ENCODE results near the gene PTPRT. TPM values are rescaled to one million over a fixed set of nuclear protein-coding genes. Genes with fewer than 3 reads are reported as not detected.

Gene PTPRT
- total RNA-seq, 1 experiment from 2014 or later: not detected

DNA sequence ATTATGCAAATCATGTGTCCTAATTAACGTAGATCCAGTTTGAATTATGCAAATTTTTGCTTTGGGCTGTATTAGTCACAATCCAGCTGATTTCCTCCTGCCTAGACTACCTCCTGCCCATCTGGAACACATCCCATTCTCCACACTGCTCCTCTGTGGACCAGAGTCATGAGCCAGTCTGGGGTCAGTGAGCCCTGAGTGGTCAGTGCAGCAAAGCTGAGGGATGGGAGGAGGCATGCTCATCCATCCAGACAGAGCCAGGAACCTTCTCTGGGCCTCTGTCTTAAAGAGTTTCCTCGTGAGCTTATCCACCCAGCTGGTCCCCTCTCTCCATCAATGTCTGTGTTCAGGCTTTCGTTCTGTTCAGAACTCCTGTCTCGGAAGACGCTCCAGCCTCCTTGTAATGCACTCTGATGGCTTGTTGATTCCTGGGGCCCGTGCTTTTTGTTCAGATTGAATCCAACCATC is 747.8 kb downstream of the PTPRT start:
- POLR2A ChIA-PET: no interaction called here
- H4K20me1 ChIP-seq (ENCODE audit: insufficient read depth): no peaks in the 10 kb centered on the region
- RAD21 ChIA-PET (ENCODE audit: low non-redundant PET in 1 of 2, low total read pairs in 2 of 2, uncharacterized antibody in 2 of 2, unreplicated experiment in 2 of 2): no interaction called here
- CTCF ChIA-PET: no interaction called here
- no peak for DNase-seq (ENCODE audit: low read depth, low spot score)
- intact Hi-C loops (cut with micrococcal nuclease): no loop called here
- peaks cover 4 to 22% of the 10 kb centered on the region in 2 experiments; a peak in 2 of 4 replicates for H3K9me3 ChIP-seq (ENCODE audit: control insufficient read depth in 1 of 2, insufficient read depth in 1 of 2, low read depth in 1 of 2, low read length in 2 of 2)
- H3K9ac ChIP-seq (ENCODE audit: low read length): no peak overlapping the region
- no peak overlapping the region for H3K4me3 ChIP-seq (replicated peaks in 1 of 2; ENCODE audit: low read depth in 1 of 2, low read length in 2 of 2)
- H3K9me2 ChIP-seq (ENCODE audit: insufficient read depth): no peaks in the 10 kb centered on the region
- no peaks in the 10 kb centered on the region for H3K36me3 ChIP-seq (ENCODE audit: control insufficient read depth in 1 of 2, insufficient read depth in 2 of 2, low read length in 2 of 2)
- no peak overlapping the region for H3K27ac ChIP-seq (ENCODE audit: low read depth, low read length)
- no peak overlapping the region for H3K4me2 ChIP-seq (ENCODE audit: low read length)
- no peak overlapping the region for H2AFZ ChIP-seq (ENCODE audit: low read depth, low read length, poor library complexity, severe bottlenecking)
- TF ChIP-seq TCF7L2 (IDR thresholded peaks at IDR 0.05; ENCODE audit: borderline replicate concordance, extremely low read depth, insufficient read depth, insufficient read length) (no peak), YY1 (IDR thresholded peaks at IDR 0.05; ENCODE audit: extremely low read depth, insufficient replicate concordance, low read depth, low read length) (no peak)
- no TSS peak for BruUV-seq (replicated peaks)
- no peaks in the 10 kb centered on the region for H3K4me1 ChIP-seq (ENCODE audit: control insufficient read depth in 1 of 2, insufficient read depth in 2 of 2, low read length in 2 of 2)
- H3K27me3 ChIP-seq (ENCODE audit: insufficient read depth, low read length): no peaks in the 10 kb centered on the region
- ATAC-seq: no peak
- H3K79me2 ChIP-seq (ENCODE audit: insufficient read depth, low read length): no peaks in the 10 kb centered on the region

DNA sequence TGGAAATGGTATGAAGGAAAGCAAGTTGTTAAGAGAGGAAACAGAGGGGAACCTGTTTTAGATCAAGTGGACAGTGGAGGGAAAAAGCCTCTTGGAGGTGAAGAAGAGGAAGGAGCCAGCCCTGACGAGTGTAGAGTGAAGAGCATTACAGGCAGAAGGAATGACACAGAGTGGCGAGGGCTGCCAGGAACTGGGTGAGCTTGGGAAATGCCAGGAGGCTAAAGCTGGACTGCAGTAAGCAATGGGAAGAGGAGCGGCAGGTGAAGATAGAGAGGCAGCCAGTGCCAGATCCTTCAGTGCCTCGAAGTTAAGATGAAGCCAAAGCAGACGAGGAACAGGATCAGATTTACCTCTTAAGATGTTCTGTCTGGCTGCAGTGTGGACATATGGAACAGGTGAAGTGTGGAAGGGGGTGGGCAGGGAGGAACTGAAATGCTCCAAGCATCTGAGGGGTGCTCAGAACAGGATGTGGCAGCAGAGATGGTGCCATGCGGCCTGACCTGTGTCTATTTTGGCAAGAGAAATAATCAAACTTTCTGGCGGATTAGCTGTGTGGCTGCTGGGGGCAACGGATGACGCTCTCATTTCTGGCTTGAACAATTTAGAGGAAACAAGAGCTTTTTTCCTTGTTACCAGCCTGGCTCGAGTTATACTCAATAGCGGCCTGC is 748.4 kb downstream of the PTPRT start:
- DNase-seq (ENCODE audit: low read depth, low spot score): no peak
- no peak overlapping the region for H2AFZ ChIP-seq (ENCODE audit: low read depth, low read length, poor library complexity, severe bottlenecking)
- H3K9me3 ChIP-seq (ENCODE audit: control insufficient read depth in 1 of 2, insufficient read depth in 1 of 2, low read depth in 1 of 2, low read length in 2 of 2): peaks cover 0 to 22% of the 10 kb centered on the region in 2 experiments; a peak in 2 of 4 replicates
- ChIA-PET CTCF (no interaction called here), POLR2A (no interaction called here), RAD21 (ENCODE audit: low non-redundant PET in 1 of 2, low total read pairs in 2 of 2, uncharacterized antibody in 2 of 2, unreplicated experiment in 2 of 2) (no interaction called here)
- no peak overlapping the region for H3K27ac ChIP-seq (ENCODE audit: low read depth, low read length)
- no peaks in the 10 kb centered on the region for H3K9me2 ChIP-seq (ENCODE audit: insufficient read depth)
- H3K36me3 ChIP-seq (ENCODE audit: control insufficient read depth in 1 of 2, insufficient read depth in 2 of 2, low read length in 2 of 2): no peaks in the 10 kb centered on the region
- ATAC-seq: no peak
- H3K4me1 ChIP-seq (ENCODE audit: control insufficient read depth in 1 of 2, insufficient read depth in 2 of 2, low read length in 2 of 2): no peaks in the 10 kb centered on the region
- H4K20me1 ChIP-seq (ENCODE audit: insufficient read depth): no peaks in the 10 kb centered on the region
- no peak overlapping the region for H3K9ac ChIP-seq (ENCODE audit: low read length)
- BruUV-seq (replicated peaks): no TSS peak
- H3K4me2 ChIP-seq (ENCODE audit: low read length): no peak overlapping the region
- no peaks in the 10 kb centered on the region for H3K27me3 ChIP-seq (ENCODE audit: insufficient read depth, low read length)
- no peak overlapping the region for H3K4me3 ChIP-seq (replicated peaks in 1 of 2; ENCODE audit: low read depth in 1 of 2, low read length in 2 of 2)
- no peaks in the 10 kb centered on the region for H3K79me2 ChIP-seq (ENCODE audit: insufficient read depth, low read length)
- TF ChIP-seq, protein P1, sequence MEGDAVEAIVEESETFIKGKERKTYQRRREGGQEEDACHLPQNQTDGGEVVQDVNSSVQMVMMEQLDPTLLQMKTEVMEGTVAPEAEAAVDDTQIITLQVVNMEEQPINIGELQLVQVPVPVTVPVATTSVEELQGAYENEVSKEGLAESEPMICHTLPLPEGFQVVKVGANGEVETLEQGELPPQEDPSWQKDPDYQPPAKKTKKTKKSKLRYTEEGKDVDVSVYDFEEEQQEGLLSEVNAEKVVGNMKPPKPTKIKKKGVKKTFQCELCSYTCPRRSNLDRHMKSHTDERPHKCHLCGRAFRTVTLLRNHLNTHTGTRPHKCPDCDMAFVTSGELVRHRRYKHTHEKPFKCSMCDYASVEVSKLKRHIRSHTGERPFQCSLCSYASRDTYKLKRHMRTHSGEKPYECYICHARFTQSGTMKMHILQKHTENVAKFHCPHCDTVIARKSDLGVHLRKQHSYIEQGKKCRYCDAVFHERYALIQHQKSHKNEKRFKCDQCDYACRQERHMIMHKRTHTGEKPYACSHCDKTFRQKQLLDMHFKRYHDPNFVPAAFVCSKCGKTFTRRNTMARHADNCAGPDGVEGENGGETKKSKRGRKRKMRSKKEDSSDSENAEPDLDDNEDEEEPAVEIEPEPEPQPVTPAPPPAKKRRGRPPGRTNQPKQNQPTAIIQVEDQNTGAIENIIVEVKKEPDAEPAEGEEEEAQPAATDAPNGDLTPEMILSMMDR (IDR thresholded peaks at IDR 0.05 in 2 of 3, conservative IDR thresholded peaks at IDR 0.05 in 1 of 3; ENCODE audit: borderline replicate concordance in 1 of 3, insufficient read depth in 1 of 3, low read depth in 2 of 3, low read length in 2 of 3): no peak
- TF ChIP-seq YY1 (IDR thresholded peaks at IDR 0.05; ENCODE audit: extremely low read depth, insufficient replicate concordance, low read depth, low read length) (no peak), ZNF274 (IDR thresholded peaks at IDR 0.05; ENCODE audit: low read depth, low read length) (no peak), JUND (IDR thresholded peaks at IDR 0.05) (no peak), SRF (IDR thresholded peaks at IDR 0.05; ENCODE audit: low read depth) (no peak), SP1 (IDR thresholded peaks at IDR 0.05; ENCODE audit: low read depth) (no peak), CEBPB (IDR thresholded peaks at IDR 0.05; ENCODE audit: low read depth) (no peak), CBX3 (IDR thresholded peaks at IDR 0.05; ENCODE audit: low read depth) (no peak), SIN3A (IDR thresholded peaks at IDR 0.05; ENCODE audit: low read depth) (no peak), POLR2AphosphoS5 (IDR thresholded peaks at IDR 0.05; ENCODE audit: low read depth, low read length) (no peak)
- TF ChIP-seq, protein P2, sequence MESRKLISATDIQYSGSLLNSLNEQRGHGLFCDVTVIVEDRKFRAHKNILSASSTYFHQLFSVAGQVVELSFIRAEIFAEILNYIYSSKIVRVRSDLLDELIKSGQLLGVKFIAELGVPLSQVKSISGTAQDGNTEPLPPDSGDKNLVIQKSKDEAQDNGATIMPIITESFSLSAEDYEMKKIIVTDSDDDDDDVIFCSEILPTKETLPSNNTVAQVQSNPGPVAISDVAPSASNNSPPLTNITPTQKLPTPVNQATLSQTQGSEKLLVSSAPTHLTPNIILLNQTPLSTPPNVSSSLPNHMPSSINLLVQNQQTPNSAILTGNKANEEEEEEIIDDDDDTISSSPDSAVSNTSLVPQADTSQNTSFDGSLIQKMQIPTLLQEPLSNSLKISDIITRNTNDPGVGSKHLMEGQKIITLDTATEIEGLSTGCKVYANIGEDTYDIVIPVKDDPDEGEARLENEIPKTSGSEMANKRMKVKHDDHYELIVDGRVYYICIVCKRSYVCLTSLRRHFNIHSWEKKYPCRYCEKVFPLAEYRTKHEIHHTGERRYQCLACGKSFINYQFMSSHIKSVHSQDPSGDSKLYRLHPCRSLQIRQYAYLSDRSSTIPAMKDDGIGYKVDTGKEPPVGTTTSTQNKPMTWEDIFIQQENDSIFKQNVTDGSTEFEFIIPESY (IDR thresholded peaks at IDR 0.05; ENCODE audit: extremely low read depth, insufficient replicate concordance, low read length): no peak
- intact Hi-C loops (cut with micrococcal nuclease): no loop called here

Data from HCT116 (cell line).